C4-2B (cell line): Measurements from ENCODE around the gene ERICH6B.

ENCODE experiments used
- CTCF ChIP-seq: fragments of 450-650 bp; conservative IDR thresholded peaks from 2 replicates; pipeline ENCODE4 v1.5.1; 2017; ENCODE audit warnings: mild to moderate bottlenecking
- ZFX ChIP-seq: fragments of 450-650 bp; IDR thresholded peaks from 2 replicates; pipeline ENCODE4 v1.6.1; 2017

GRCh38 chr13:45590066-45590465 lies 25.5 kb downstream of the ERICH6B start:
- TF ChIP-seq CTCF = no peak
- TF ChIP-seq ZFX = no peak
